ENCODE results near the gene GAS2.

- TF ChIP-seq, protein P1, sequence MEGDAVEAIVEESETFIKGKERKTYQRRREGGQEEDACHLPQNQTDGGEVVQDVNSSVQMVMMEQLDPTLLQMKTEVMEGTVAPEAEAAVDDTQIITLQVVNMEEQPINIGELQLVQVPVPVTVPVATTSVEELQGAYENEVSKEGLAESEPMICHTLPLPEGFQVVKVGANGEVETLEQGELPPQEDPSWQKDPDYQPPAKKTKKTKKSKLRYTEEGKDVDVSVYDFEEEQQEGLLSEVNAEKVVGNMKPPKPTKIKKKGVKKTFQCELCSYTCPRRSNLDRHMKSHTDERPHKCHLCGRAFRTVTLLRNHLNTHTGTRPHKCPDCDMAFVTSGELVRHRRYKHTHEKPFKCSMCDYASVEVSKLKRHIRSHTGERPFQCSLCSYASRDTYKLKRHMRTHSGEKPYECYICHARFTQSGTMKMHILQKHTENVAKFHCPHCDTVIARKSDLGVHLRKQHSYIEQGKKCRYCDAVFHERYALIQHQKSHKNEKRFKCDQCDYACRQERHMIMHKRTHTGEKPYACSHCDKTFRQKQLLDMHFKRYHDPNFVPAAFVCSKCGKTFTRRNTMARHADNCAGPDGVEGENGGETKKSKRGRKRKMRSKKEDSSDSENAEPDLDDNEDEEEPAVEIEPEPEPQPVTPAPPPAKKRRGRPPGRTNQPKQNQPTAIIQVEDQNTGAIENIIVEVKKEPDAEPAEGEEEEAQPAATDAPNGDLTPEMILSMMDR (conservative IDR thresholded peaks at IDR 0.05 in 1 of 2, IDR thresholded peaks at IDR 0.05 in 1 of 2; ENCODE audit: extremely low read depth in 1 of 2, insufficient read depth in 1 of 2, low read depth in 1 of 2, low read length in 2 of 2): no peak
- TF ChIP-seq EZH2 (IDR thresholded peaks at IDR 0.05; ENCODE audit: borderline replicate concordance, low read length): no peak
These were observed 132.5 kb downstream of the GAS2 start for GRCh38 chr11:22798901-22799300.

Data from mammary epithelial cell (primary cell).